ENCODE data around the gene IRAK1. TPM values are rescaled to one million over a fixed set of nuclear protein-coding genes. Genes with fewer than 3 reads are reported as not detected.
A peak's percentile ranks its signal among the peaks of the same experiment; 100 is the strongest.

The IRAK1 gene
- total and polyA plus RNA-seq, 10 of the 15 experiments (the other 5 are each of a cell fraction or from before 2014, with no cell fraction given): 4.2 to 136 (median 39.5) TPM

DNA sequence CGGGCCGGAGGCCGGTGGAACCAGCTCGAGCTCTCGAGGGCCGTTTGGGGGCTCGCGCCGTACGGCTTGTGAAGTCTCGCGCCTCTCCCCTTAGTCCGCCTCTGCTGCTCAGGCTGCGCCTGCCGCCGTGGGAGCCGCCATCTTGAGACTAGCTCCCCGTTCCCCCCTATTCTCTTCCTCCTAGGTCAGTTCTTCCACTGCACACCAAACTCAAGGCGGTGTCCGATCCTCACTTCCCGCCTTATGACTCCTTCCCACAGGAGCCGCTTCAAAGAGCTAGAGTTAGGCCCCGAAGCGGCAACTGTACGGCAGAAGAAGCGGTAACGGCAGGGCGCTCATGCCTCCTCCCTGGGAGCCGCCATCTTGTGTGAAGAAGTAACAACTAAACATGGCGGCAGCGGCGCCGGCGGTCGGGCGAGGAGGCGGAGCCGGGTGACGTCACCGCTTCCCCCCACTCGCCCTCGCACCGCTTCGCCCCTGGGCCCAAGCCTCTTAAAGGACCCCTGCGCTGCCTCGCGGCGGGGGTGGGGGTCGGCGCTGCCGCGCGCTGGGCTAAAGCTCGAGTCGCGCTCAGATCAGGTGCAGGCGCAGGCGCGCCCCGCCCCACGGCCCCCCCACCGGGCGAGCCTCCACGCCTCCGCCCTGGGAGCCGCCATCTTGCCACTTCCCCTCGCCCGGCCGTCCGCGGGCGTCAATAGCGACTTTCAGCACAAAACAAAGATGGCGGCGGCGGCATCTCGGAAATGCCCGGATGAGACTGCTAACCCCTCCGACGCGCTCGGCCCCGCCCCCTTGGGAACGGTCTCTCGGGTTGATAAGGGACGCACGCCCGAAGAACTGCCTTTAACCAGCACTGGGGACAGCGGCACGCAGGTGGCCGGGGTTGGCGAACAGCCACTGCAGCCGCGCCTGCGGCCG, 48.0 kb downstream of the IRAK1 start, which contains the start of gene HCFC1 (continued):
- TF ChIP-seq, protein P1, sequence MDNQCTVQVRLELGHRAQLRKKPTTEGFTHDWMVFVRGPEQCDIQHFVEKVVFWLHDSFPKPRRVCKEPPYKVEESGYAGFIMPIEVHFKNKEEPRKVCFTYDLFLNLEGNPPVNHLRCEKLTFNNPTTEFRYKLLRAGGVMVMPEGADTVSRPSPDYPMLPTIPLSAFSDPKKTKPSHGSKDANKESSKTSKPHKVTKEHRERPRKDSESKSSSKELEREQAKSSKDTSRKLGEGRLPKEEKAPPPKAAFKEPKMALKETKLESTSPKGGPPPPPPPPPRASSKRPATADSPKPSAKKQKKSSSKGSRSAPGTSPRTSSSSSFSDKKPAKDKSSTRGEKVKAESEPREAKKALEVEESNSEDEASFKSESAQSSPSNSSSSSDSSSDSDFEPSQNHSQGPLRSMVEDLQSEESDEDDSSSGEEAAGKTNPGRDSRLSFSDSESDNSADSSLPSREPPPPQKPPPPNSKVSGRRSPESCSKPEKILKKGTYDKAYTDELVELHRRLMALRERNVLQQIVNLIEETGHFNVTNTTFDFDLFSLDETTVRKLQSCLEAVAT (IDR thresholded peaks at IDR 0.05): peak; percentile 74
- TF ChIP-seq RFX5 (IDR thresholded peaks at IDR 0.05; ENCODE audit: low read depth, low read length): no peak
- TF ChIP-seq, protein P2, sequence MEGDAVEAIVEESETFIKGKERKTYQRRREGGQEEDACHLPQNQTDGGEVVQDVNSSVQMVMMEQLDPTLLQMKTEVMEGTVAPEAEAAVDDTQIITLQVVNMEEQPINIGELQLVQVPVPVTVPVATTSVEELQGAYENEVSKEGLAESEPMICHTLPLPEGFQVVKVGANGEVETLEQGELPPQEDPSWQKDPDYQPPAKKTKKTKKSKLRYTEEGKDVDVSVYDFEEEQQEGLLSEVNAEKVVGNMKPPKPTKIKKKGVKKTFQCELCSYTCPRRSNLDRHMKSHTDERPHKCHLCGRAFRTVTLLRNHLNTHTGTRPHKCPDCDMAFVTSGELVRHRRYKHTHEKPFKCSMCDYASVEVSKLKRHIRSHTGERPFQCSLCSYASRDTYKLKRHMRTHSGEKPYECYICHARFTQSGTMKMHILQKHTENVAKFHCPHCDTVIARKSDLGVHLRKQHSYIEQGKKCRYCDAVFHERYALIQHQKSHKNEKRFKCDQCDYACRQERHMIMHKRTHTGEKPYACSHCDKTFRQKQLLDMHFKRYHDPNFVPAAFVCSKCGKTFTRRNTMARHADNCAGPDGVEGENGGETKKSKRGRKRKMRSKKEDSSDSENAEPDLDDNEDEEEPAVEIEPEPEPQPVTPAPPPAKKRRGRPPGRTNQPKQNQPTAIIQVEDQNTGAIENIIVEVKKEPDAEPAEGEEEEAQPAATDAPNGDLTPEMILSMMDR (IDR thresholded peaks at IDR 0.05 in 2 of 3, conservative IDR thresholded peaks at IDR 0.05 in 1 of 3; ENCODE audit: control insufficient read depth in 2 of 3, extremely low read depth in 1 of 3, insufficient read depth in 1 of 3, low read depth in 3 of 3, low read length in 3 of 3): no peak
- TF ChIP-seq KAT2A (conservative IDR thresholded peaks at IDR 0.05; ENCODE audit: control insufficient read depth, low read depth, low read length): no peak
- TF ChIP-seq FOXK2 (IDR thresholded peaks at IDR 0.05): no peak
- no peak for TF ChIP-seq IRF4 (IDR thresholded peaks at IDR 0.05; ENCODE audit: low read depth, low read length)
- TF ChIP-seq, protein P3, sequence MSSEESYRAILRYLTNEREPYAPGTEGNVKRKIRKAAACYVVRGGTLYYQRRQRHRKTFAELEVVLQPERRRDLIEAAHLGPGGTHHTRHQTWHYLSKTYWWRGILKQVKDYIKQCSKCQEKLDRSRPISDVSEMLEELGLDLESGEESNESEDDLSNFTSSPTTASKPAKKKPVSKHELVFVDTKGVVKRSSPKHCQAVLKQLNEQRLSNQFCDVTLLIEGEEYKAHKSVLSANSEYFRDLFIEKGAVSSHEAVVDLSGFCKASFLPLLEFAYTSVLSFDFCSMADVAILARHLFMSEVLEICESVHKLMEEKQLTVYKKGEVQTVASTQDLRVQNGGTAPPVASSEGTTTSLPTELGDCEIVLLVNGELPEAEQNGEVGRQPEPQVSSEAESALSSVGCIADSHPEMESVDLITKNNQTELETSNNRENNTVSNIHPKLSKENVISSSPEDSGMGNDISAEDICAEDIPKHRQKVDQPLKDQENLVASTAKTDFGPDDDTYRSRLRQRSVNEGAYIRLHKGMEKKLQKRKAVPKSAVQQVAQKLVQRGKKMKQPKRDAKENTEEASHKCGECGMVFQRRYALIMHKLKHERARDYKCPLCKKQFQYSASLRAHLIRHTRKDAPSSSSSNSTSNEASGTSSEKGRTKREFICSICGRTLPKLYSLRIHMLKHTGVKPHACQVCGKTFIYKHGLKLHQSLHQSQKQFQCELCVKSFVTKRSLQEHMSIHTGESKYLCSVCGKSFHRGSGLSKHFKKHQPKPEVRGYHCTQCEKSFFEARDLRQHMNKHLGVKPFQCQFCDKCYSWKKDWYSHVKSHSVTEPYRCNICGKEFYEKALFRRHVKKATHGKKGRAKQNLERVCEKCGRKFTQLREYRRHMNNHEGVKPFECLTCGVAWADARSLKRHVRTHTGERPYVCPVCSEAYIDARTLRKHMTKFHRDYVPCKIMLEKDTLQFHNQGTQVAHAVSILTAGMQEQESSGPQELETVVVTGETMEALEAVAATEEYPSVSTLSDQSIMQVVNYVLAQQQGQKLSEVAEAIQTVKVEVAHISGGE (CRISPR knock-in tag; IDR thresholded peaks at IDR 0.05): no peak
- TF ChIP-seq ZNF622 (IDR thresholded peaks at IDR 0.05): no peak
- TF ChIP-seq BHLHE40 (IDR thresholded peaks at IDR 0.05; ENCODE audit: borderline replicate concordance in 1 of 2, low read depth in 2 of 2, low read length in 1 of 2): peak in 1 of 2 experiments; percentile 77; a peak in 2 of 4 replicates
- peak; percentile 9; the same call in 1 of the 2 replicates for TF ChIP-seq BACH1 (IDR thresholded peaks at IDR 0.05; ENCODE audit: borderline replicate concordance)
- TF ChIP-seq HDAC6 (IDR thresholded peaks at IDR 0.05; ENCODE audit: unreplicated experiment): no peak
- TF ChIP-seq NFYA (IDR thresholded peaks at IDR 0.05; ENCODE audit: borderline replicate concordance, low read depth, low read length): no peak
- TF ChIP-seq EED (IDR thresholded peaks at IDR 0.05; ENCODE audit: low read depth): no peak
- no peak for TF ChIP-seq ZNF217 (IDR thresholded peaks at IDR 0.05)
- no peak; the same call in 1 of the 2 replicates for TF ChIP-seq CHD2 (IDR thresholded peaks at IDR 0.05; ENCODE audit: borderline replicate concordance, low read depth, low read length)
- TF ChIP-seq TCF3 (IDR thresholded peaks at IDR 0.05; ENCODE audit: borderline replicate concordance, insufficient read depth, low read depth, low read length): 0 out of 2 replicates have a peak, but pooled peaks have one; percentile 12
- TF ChIP-seq MEF2A (IDR thresholded peaks at IDR 0.05; ENCODE audit: insufficient read depth, low read depth, low read length): no peak
- TF ChIP-seq, protein P4, sequence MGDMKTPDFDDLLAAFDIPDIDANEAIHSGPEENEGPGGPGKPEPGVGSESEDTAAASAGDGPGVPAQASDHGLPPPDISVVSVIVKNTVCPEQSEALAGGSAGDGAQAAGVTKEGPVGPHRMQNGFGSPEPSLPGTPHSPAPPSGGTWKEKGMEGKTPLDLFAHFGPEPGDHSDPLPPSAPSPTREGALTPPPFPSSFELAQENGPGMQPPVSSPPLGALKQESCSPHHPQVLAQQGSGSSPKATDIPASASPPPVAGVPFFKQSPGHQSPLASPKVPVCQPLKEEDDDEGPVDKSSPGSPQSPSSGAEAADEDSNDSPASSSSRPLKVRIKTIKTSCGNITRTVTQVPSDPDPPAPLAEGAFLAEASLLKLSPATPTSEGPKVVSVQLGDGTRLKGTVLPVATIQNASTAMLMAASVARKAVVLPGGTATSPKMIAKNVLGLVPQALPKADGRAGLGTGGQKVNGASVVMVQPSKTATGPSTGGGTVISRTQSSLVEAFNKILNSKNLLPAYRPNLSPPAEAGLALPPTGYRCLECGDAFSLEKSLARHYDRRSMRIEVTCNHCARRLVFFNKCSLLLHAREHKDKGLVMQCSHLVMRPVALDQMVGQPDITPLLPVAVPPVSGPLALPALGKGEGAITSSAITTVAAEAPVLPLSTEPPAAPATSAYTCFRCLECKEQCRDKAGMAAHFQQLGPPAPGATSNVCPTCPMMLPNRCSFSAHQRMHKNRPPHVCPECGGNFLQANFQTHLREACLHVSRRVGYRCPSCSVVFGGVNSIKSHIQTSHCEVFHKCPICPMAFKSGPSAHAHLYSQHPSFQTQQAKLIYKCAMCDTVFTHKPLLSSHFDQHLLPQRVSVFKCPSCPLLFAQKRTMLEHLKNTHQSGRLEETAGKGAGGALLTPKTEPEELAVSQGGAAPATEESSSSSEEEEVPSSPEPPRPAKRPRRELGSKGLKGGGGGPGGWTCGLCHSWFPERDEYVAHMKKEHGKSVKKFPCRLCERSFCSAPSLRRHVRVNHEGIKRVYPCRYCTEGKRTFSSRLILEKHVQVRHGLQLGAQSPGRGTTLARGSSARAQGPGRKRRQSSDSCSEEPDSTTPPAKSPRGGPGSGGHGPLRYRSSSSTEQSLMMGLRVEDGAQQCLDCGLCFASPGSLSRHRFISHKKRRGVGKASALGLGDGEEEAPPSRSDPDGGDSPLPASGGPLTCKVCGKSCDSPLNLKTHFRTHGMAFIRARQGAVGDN (IDR thresholded peaks at IDR 0.05): peak; percentile 98
